Brain microvascular endothelial cell (primary cell): ENCODE data around the gene PDE9A.

ENCODE experiments used
- DNase-seq: peaks from one replicate; pipeline ENCODE4 v3.0.0-alpha.2; 2020
- H3K27ac ChIP-seq: fragments of 250-450 bp; sonication (Bioruptor Pico); 2 replicates; pipeline ENCODE4 v1.5.1; 2020; ENCODE audit warnings: mild to moderate bottlenecking, moderate library complexity
- H3K27me3 ChIP-seq: fragments of 250-450 bp; sonication (Bioruptor Pico); replicated peaks from 2 replicates; pipeline ENCODE4 v1.5.1; 2020; ENCODE audit warnings: mild to moderate bottlenecking
- H3K36me3 ChIP-seq: fragments of 250-450 bp; sonication (Bioruptor Pico); replicated peaks from 2 replicates; pipeline ENCODE4 v1.5.1; 2020; ENCODE audit warnings: mild to moderate bottlenecking
- H3K4me3 ChIP-seq: 2 replicates; pipeline ENCODE4 v1.5.1; 2011; ENCODE audit warnings: low read depth, mild to moderate bottlenecking, control low read depth, low read length, moderate library complexity
- in situ Hi-C: cut with HindIII; loops from 2 replicates; pipeline ENCODE4 v1.10.0; 2017; ENCODE audit warnings: low sequenced_read_pairs, low pct_ligation_motif_present
- TF ChIP-seq, protein P1 (sequence below): IDR thresholded peaks from 2 replicates; pipeline ENCODE4 v1.5.1; 2011; ENCODE audit warnings: low read depth, mild to moderate bottlenecking, moderate library complexity, low read length, control low read depth, inconsistent platforms; ENCODE audit errors: missing control alignments

PDE9A gene

DNA sequence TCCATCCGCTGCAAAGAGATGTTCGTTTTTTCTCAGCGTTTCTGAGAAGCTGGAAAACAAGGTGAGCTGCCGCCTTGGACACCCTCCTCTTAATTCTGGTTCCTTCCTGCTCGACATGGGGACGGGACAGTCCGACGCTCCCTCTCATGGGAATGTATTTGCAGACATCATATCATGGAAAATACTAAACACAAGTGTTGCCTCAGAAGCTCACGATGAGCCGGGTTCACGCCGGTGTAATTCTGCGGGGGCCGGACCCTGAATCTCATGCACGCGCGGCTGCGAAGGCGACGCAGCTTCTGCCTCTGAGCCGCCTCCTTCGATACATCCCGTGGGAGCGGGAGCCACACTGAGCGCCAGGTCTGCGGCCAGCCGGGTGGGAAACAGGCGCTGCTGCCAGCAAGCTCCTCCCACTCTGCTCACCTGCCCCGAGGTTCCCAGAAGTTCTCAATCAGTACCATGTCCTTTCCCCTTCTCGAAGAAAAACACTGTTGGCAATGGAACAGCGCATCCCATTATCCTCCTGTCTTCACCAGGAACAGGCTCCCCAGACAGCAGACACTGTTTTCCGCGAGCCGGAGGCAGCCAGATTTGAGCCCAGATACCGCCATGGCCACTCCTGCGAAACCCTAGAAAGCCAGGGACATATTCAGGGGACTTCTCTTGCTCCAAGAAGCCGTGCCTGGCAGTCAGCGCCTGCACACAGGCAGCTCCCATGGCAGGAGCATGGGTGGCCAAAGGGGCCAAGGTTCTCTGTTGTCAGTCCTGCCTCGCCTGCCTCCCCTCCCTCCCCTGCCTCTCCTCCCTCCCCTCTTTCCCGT is 127.9 kb downstream of the PDE9A start:
- Histone ChIP-seq H3K36me3 (no peaks in the 10 kb centered on the region), H3K27ac (no peak overlapping the region), H3K27me3 (peaks cover 36% of the 10 kb centered on the region), H3K4me3 (no peak overlapping the region)
- TF ChIP-seq, protein P1, sequence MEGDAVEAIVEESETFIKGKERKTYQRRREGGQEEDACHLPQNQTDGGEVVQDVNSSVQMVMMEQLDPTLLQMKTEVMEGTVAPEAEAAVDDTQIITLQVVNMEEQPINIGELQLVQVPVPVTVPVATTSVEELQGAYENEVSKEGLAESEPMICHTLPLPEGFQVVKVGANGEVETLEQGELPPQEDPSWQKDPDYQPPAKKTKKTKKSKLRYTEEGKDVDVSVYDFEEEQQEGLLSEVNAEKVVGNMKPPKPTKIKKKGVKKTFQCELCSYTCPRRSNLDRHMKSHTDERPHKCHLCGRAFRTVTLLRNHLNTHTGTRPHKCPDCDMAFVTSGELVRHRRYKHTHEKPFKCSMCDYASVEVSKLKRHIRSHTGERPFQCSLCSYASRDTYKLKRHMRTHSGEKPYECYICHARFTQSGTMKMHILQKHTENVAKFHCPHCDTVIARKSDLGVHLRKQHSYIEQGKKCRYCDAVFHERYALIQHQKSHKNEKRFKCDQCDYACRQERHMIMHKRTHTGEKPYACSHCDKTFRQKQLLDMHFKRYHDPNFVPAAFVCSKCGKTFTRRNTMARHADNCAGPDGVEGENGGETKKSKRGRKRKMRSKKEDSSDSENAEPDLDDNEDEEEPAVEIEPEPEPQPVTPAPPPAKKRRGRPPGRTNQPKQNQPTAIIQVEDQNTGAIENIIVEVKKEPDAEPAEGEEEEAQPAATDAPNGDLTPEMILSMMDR: no peak
- in situ Hi-C loops: no loop called here
- no peak for DNase-seq

DNA sequence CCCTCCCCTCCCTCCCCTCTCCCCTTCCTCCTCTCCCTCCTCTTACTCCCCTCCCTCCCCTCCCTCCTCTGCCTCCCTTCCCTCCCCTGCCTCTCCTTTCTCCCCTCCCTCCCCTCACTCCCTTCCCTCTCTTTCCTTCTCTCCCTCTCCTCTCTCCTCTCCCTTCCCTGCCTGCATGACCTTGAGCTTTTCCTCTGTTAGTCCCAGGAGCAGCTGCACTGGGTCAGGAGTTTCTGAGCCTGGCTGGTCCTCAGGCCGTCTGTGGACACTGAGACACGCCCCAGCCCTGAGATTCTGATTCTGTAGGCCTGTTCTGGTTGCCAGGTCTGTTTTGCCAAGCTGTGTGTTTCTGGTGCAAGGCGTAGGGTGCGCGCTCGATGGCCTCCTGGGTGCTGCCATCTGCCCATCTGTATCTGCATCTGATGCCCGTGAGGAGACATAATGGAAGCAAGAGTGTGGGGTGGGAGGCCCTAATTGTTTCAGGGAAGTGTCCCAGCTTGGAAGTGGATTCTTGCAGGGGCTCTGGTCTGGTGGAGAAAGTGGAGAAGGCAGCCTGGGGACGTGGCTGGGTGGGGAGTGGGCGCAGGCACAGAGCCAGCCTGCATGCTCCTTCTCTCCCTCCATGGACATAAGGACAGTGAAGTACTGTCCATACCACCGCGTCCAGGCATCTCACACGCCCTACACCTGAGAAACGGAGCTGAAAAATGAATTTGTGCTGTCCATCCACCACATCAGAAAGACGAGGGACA is 128.7 kb downstream of the PDE9A start:
- Histone ChIP-seq H3K27me3 (peaks cover 36% of the 10 kb centered on the region), H3K4me3 (no peak overlapping the region), H3K27ac (no peak overlapping the region), H3K36me3 (no peaks in the 10 kb centered on the region)
- no peak for DNase-seq
- in situ Hi-C loops: no loop called here
- TF ChIP-seq, protein P1: no peak

DNA sequence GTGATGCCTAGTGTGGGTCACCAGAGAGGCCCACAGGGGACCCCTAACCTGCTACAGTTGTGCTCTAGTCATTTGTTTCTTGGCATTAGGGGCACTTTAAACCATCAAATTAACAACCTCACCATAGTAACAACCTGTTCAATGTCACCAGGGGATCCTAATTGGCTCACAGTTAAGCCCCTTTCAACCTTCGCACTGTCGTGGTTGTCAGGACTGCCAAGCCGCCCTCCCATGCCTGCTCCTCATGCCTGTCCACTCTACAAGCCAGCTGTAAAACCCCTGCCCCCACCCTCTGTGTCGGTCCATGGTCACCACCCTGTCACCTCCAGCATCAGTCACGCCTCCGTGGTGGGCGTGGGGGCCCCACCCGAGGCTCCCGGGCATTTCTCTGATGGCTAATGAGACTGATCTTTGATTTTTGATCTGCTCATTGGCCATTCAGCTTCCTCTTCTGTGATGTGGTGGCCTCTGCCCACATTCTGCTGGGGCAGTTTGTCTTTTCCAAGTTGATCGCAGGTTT is 129.4 kb downstream of the PDE9A start:
- Histone ChIP-seq H3K27me3 (peaks cover 33% of the 10 kb centered on the region), H3K4me3 (no peak overlapping the region), H3K27ac (no peak overlapping the region), H3K36me3 (no peaks in the 10 kb centered on the region)
- no peak for DNase-seq
- in situ Hi-C loops: no loop called here
- TF ChIP-seq, protein P1: no peak

DNA sequence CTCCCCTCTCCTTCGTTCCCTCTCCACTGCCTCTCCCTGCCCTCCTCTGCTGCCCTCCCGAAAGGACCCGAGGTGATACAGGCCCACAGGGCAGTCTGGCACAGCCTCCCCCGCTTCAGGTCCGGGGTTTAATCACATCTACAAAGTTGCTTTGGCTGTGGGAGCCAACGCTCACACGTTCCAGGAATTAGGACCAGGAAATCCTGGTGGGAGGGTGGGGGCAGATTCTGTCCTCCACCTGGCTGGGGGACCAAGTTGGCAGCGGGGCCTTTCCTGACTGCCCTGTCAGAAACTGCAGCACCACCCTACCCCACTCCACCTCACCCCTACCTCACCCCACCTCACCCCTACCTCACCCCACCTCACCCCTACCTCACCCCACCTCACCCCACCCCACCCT is 130.9 kb downstream of the PDE9A start:
- H3K4me3 ChIP-seq: no peak overlapping the region
- TF ChIP-seq, protein P1: no peak
- H3K36me3 ChIP-seq: no peaks in the 10 kb centered on the region
- peaks cover 31% of the 10 kb centered on the region for H3K27me3 ChIP-seq
- in situ Hi-C loops: no loop called here
- no peak for DNase-seq
- H3K27ac ChIP-seq: no peak overlapping the region

DNA sequence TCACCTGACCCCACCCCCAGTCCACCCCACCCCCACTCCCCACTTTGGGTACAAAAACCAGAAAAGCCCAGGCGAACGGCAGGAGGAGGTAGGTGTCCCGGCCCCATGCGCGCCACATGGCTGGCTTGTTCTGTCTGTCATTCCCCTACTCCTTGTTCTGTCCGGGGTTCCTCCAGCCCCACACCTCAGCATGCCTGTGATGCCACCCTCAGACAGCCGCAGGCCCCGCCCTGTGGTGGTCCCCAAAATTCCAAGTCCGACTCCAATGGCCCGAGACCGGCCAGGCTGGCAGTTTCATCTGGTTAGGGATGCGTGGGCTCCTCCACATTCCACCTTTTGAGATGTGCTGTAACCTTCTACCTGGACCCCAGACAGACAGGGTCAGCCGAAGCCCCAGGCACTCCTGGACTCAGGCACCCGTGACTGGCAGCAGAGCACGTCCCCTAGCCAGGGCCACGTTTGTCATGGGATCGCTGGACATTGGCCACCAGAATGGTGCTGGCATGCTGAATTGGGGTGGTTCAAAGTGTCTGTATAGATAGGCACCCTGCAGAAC is 131.6 kb downstream of the PDE9A start:
- in situ Hi-C loops: no loop called here
- H3K27me3 ChIP-seq: peaks cover 27% of the 10 kb centered on the region
- TF ChIP-seq, protein P1: no peak

More for the DNA sequence above, 131.6 kb downstream of the PDE9A start:
- DNase-seq: no peak
- Histone ChIP-seq H3K27ac (no peak overlapping the region), H3K36me3 (no peaks in the 10 kb centered on the region), H3K4me3 (no peak overlapping the region)
